Glomerular visceral epithelial cell (primary cell): ENCODE results near the gene SCLY.
A peak's percentile ranks its signal among the peaks of the same experiment; 100 is the strongest.

Source experiments
- DNase-seq: peaks from one replicate; pipeline ENCODE4 v3.0.0-alpha.2; 2016; ENCODE audit errors: extremely low spot score

The SCLY gene

DNA sequence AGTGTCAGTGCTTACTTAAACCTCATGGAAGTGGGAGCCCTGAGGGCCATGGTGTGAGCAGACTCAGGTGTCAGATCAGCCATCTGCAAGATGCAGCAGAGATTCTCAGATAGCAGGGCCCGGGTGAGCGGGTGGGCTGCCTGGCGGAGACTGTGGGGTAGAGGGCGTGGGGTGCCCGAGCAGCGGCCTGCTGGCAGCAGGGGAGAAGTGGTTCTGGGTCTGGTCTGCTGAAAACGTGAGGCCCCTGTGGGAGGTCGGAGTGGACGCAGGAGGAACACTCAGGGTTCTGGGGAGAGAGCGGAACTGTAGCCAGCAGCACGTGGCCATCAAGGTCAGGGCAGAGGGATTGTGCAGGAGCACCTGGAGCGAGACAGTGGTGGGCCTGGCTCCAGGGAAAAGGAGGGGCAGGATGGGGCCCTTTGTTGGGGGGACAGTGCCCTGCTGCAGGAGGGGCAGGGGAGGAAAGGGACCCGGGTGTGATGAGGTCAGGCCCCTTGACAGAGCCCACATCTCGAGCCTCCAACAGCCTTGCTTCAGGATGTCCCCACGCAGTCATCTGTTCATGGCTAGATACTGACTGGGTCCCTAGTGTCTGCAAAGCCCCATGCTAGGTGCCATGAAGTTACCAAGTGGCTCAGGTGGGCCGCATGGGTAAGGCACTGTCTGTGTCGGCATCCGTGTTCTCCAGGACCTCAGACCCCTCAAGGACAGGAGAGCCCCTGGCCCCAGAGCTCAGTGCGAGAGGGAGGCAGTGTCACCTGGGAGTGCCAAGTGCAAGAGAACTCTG lies 36.6 kb downstream of the SCLY start:
- no peak for DNase-seq

DNA sequence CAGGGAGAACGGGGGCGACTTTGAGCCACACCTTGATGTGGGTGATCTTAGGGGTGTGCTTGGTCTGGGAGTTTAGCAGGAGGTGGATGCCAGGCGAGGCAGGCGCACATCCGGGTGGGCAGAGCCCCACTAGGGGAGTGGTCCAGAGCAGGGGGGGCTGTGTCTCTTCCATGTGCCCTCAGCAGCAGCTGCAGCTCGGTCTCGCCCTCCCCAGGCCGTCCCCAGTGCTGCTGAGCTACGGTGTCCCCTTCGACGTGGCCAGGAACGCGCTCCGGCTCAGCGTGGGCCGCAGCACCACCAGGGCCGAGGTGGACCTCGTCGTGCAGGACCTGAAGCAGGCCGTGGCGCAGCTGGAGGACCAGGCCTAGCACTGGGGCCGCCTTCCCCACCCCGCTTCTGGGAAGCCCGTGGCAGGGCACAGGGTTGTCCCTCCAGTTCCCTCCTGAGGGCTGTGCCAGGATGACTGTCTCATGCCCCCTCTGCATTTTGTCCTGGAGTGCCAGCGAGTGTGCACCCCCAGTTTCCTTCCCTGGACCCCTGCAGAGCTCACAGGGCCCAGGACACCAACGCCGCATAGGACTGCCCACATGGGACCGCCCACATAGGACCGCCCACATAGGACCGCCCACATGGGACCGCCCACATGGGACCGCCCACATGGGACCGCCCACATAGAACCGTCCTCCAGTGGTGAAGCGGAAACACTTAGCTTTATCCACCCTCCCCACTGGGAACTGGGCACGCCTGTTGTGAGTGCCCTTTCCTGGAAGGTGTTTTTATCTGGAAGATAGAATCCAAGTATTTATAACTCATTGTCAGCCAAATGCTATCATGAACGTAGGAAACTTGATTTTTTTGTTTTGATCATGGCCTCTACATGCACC lies 37.4 kb downstream of the SCLY start:
- peak; percentile 94 for DNase-seq

DNA sequence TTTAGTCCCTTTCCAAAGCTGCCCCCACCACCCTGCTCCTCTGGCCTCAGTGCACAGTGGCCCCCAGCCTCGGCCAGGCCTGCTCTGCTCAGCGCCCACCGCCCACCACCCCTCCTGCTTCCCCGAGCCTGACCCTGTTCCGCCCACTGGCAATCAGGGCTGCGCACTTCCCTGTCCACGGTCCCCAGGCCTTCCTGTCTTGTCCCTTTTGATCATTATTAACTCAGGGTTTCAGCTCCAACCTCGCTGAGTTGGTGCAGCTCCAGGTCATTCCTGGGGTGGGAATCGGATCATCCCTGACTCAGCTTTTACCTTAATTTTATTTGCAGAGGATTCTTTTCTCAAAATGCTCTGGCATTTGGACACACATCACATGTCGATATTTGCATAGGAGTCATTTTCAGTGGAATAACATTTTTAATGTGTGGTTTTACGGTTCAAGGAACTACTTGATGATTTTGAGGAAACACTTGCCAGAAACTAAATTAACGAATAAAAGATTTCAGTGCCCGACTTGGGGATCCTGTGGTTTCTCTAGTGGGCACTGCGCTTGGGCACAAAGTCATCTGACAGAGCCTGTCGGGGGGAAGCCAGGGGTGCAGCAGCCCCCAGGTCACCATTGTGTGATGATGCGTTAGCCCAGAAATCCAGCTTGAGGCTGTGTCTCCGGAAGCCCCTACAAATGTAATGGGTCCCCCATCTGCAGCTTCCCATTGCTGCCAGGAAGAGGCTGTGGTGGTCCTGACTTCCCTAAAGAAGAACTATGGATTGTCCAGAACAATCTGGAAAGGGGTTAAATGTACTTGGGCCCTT lies 38.3 kb downstream of the SCLY start:
- peak; percentile 89 for DNase-seq

DNA sequence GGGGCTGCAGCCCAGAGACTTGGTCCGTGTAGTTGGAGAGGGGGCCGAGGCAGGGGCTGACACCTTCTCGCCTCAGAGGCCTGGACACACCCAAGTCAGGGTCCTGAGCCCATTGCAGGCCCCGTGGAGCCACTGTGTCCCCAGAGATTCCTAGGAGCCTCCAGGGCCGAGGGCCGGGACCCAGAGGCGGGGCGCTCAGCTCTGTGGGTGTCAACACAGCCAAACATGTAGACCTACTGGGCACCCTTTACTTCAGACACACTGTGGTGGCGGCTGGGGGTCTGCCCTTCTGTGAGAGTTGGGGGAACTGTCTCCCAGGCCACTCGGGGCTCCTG lies 38.9 kb downstream of the SCLY start:
- no peak for DNase-seq

DNA sequence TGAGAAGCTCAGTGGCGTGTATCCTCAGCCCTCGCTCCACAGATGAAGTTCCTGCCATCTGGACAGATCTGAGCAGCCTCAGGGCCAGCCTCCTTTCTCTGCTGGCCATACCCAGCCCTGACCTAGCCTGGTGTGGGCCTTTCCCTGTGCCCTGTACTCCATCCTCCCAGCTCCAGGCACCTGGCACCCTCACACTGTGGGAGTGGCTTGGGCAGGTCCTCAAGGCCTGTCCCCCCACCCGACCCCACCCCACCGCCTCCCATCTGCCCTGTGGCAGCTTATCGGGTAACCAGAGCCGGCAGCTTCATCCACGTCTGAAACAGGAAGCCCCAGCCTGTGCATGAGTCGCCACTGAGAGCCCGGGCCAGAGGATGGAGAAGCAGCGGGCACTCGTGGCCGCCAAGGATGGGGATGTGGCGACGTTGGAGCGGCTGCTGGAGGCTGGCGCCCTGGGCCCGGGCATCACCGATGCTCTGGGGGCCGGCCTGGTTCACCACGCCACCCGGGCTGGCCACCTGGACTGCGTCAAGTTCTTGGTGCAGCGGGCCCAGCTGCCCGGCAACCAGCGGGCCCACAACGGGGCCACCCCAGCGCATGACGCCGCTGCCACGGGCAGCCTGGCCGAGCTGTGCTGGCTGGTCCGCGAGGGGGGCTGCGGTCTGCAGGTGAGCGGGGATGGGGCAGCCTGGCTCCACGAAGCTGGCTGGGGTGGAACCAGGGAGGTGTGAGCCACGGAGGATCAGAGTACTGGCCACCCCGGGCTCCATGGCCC lies 39.4 kb downstream of the SCLY start, which contains the start of gene ESPNL:
TSS of gene ESPNL (plus strand) at position 292 of the 772 bp plus-strand sequence. CDS start at position 372, 80 bp downstream.
- DNase-seq = peak; percentile 73

DNA sequence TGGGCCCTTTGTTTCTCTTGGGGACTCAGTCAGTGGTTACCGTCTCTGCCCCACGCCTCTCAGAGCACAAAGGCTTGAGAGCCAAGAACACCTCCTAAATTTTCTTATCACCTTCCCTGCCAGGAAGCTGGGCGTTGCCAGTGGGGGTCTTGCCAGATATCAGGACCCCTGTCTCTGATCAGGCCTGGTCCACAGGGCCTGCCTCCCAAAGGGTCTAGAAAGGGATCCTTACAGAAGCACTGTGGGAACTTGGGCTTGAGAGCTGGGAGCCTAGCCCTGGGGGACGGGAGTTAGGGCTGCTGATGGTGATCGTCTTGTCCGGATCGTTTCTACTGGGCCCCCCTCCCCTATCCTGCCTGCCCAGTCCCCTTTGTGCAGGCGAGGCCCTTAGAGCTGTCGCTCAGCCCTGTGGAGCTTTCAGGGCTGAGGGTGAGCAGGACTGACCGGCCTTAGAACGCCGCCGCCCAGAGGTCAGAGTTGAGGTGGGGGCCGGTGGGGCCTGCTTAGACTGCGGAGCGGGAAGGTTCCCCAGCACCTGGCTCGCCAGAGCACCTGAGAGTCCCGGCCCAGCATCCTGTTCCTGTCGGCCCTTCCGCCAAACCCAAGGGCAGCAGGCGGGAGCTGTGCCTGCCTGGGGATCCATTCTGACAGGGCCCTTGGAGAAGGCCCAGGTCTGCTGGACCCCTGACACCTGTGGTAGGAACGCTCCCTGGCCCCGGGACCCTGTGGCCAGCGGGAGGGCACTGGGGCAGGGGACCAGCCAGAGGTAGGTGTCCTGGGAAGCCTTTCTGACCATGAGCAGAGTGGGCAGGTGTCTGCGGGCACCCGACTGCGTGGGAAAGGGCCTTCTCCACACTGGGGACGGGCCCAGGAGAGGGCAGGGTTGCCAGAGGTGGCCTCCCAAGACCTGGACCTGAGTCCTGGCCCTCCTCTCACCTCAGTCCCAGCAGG lies 40.3 kb downstream of the SCLY start:
- DNase-seq = no peak

DNA sequence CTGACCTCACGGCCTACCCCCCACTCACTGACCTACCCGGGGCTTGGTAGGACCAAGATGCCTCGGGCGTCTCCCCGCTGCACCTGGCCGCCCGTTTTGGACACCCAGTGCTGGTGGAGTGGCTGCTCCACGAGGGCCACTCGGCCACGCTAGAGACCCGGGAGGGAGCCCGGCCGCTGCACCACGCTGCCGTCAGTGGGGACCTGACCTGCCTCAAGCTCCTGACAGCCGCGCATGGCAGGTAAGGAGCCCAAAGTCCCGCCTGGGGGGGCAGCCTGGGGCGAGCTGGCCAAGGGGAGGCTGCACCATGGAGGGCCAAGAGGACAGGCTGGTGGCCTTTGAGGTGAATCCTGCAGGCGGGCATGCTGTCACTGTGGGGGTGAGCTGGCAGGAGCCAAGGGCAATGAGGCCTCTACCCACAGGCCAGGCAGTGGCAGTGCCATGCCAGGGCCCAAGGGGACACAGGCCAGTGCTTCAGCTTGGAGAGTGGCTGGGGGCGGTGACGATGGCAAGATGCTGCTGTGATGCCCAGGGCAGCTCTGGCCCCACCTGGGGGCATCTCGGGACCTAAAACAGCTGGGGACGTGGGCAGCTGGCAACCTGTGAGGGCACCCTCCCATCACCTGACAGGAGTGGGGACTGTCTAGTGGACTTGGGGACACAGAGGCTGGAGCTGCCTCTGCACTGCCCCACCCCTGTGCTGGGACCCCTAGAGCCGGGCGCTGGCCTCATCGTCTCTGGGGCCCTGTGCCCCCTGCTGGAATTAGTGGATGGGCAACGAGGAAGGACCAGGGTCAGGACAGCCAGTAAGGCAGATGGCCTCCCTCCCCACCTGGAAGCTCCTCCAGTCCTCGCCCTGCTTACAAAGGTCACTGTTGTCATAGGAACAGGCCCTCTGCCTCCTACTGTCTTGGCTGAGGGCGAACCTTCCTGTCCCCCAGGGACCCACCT lies 41.4 kb downstream of the SCLY start:
- DNase-seq = no peak

DNA sequence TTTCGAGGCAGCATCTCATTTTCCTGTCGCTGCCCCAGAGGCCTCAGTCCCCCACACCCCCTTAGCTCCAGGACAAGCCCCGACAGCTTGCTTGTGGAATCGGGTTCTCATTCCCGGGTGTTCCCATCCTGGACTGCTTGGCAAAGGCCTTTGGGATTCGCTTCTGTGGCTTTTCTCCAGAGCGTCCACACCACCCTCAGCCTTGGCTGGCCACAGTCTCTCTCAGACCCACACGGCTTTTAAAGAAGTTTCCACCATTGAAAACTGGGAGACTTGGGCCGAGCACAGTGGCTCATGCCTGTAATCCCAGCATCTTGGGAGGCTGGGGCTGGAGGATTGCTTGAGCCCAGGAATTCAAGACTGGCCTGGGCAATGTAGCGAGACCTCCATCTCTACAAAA lies 42.1 kb downstream of the SCLY start:
- no peak for DNase-seq

DNA sequence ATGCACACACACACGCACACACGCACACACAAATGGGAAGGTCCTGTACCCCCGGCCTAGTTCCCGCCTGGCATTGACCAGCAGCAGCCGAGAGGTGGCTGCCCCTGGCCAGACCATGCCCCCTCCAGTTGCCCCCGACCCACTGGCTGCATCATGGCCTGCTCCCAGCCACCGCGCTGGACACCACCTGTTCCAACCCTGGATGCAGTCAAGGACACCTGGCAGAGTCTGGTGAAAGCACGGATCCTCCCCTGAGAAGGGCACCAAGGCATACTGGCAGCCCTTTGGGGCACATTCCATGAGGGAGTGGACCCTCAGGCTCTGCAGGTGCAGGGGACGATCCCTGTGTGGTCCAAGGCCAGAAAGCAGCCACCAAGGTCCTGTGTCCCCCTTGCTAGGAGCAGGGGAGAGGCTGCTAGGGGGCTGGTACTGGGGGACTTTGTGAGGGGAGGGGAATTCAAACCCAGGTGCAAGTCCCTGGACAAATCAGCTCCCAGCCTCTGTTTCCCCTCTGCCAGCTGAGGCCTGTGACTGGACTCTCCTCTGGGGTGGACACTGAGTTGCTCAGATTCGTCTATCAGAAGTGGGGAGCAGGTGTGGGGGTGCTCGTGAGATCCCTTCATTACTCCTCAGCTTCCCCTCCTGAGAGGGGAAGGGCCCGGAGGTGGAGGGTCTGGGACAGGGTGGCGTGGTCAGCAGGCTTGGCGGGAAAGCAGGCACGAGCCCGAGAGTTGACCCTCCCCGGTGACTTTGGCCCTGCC lies 42.8 kb downstream of the SCLY start:
- no peak for DNase-seq

DNA sequence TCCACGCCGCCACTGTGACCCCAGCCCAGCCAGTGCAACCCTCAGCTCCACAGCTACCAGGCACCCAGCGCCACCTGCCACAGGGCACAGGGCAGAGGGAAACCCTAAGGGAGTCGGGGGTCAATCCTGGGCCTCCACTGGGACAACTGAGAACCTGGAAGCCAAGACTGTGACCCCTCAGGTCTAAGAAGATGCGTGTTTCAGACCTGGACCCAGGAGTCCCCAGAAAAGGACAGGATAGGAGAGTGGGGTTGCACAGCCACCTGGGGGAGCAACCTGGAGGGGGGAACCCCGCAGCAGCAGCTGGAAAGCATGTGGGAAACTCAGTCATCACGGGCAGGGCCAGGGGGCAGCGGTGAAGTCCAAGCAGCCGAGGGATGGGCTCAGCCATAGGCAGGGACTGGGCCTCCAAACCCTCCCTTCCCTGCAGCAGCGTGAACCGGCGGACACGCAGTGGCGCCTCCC lies 43.5 kb downstream of the SCLY start:
- DNase-seq = no peak

DNA sequence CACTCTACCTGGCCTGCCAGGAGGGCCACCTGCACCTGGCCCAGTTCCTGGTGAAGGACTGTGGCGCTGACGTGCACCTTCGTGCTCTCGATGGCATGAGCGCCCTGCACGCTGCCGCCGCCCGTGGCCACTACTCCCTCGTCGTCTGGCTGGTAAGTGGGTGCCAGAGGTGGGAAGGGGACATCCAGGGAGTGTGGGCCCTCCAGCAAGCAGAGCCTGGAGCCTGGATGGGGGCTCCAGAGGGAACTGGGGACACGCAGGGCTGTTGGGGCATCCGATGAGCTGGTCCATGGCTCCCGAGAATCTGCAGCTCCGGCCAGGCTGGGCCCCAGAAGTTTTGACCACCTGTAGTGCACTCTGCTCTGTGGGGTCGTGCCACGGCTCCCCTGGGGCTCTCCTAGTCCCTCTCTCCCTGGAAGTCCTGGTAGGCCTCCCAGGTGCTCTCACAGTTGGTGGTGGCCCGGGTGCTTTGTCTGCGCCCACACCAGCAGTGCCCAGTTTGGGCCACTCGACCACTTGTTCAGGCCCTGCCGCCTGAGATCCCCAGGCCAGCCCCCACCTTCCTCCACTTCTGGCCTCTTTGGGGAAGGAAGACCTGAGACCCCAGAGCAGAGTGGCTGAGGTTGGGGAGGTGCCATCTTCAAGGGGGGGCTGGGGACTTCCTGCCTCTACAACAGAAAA lies 44.0 kb downstream of the SCLY start:
- no peak for DNase-seq

DNA sequence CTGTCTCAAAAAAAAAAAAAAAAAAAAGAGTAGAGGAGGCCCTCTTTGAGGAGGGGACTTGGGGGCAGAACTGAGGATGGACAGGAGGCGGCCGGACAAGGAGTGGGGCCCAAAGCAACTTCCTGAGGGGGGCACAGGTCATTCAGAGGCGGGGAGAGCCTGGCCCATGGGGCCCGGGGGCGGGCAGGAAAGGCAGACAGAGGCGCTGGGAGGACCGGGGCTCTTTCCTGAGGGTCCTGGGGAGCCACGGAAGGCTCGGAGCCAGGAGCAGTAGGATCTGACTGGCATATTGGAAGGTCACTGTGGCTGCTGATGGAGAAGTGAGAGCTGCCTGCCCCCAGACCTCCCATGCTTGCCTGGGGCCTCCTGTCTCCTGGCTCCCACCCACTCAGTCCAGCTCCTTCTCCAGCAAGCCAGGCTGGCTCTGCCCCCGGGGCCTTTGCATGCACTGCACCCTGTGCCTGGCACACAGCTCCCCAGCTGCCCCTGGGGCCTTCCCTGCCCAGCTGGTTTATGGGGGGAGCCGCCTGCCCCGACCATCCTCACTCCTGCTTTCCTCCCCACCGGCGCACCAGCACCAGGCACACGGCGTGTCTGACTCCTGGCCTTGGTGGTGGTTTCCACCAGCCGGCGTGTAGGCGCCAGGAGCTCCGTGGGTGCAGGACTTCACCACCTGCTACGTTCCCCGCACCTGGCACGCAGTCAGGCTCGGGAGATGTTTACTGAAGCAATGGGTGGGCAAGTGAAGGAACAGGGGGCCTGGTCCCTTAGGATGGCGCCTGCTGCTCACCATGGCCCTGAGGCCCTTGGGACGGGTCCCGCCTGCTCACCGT lies 44.9 kb downstream of the SCLY start:
- no peak for DNase-seq

DNA sequence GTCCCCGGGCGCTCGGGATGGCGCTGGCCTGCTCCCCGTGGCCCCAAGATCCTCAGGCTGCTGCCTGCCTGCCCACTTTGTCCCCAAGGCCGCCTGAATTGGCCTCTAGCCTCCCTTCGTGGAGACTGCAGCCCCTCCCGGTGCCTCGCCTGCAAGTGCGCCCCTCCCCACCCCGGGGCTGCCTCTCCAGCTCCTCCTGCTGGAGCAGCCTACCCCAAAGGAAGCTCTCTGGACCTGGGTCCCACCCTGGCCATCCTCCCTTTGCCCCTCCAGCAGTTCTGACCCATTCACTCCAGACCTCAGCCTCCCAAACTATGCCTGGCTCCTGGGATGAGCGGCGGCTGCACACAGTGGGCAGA lies 45.5 kb downstream of the SCLY start:
- no peak for DNase-seq

DNA sequence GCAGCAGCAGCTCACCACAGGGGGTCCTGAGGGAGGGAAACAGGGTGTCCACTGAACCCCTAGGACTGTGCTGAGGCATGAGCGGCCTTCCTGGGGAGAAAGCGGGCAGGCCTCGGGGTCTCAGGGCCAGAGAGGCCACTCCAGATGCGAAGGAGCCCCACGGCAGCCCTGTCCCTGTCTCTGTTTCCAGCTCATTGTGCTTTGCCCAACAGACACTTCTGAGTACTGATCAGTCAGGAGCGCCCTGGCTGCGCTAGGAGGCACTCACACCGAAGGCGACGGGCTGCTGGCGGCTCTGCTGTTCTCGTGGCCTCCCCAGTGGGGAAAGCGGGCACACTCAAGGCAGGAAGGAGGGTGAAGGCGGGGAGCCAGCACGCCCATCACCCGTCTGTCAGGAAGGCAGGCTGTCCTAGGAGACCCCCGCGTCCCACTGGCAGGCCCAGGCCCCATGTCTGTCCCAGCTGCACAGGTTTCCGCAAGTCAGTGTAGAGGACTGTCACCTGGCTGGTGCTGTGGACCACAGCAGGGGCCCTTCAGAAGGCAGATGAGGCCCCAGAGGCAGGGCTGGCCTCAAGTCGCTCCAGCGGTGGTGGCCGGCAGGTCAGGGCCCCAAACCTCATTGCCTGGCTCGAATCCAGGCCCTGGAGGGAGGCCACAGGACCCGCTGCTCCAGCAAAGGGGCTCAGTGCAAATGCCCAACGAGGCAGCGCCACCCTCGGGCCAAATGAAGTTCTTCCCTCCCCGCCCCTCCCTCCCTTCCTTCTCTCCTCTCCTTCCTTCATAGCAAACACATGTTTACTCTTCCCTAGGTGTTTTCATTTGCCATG lies 46.1 kb downstream of the SCLY start:
- no peak for DNase-seq

DNA sequence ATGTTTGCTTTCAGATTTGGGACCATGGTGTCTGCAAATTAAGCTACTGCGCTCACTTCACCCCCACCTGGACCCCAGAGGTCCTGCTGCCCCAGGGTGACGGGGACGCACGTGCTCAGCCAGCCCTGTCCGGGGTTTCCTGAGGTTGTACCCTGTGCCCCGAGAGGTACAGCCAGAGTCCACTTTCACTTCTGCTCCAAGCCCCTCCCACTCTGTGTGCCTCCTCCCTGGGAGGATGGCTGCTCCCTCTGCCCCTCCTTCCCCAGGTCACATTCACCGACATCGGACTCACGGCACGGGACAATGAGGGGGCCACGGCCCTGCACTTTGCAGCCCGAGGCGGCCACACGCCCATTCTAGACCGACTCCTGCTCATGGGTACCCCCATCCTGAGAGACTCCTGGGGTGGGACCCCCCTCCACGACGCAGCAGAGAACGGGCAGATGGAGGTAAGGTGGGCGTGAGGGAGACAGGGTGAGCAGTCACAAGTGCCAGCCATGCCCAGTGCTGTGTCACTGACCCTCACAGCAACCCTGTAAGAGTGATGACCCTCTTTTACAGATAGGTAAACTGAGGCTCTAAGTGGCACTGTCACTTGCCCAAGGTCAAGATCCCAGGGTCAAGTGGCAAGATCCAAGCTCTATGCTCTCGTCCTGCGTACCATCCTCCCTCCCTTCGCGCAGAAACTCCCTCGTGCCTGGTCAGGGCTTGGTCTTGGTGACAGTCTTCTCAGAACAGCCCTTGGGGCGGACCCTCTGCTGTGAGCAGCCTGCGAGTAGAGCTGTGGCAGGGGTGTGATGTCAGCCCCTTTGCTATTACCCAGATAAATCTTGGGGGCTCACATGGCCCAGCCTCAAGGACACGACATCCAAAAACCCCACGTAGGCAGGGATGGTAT lies 47.0 kb downstream of the SCLY start:
- DNase-seq = no peak
